ENCODE data around the gene PCBP1.

DNA sequence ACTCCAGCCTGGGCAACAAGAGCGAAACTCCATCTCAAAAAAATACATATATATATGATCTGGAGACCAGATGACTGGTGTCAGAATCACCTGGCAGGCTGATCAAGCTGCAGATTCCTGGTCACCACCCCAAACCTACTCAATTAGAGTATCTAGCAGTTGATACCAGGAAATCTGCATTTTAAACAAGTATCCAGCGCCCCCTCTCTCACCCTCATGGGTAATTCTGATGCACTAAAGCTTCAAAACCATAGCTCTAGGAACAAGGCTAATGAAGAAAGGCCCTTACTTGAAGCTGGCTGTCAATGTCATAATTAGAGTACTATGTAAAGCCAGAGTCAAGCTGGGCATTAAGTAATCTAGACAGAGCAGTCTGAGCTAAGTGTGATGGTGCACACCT lies 25.0 kb upstream of the PCBP1 start:
- TF ChIP-seq TCFL5 (CRISPR knock-in tag; conservative IDR thresholded peaks at IDR 0.05) (no peak), CXXC5 (CRISPR knock-in tag; IDR thresholded peaks at IDR 0.05) (no peak), ZKSCAN1 (IDR thresholded peaks at IDR 0.05; ENCODE audit: low read depth, low read length) (no peak), TAF15 (IDR thresholded peaks at IDR 0.05; ENCODE audit: low read depth, low read length) (no peak), JUND (IDR thresholded peaks at IDR 0.05; ENCODE audit: borderline replicate concordance, low read depth, low read length) (no peak), JUND (tag; IDR thresholded peaks at IDR 0.05; ENCODE audit: borderline replicate concordance, low read depth, low read length) (no peak), RCOR1 (IDR thresholded peaks at IDR 0.05; ENCODE audit: borderline replicate concordance in 1 of 2, low read depth in 2 of 2, low read length in 2 of 2) (no peak), RBFOX2 (IDR thresholded peaks at IDR 0.05; ENCODE audit: low read depth, low read length) (no peak), ETV6 (IDR thresholded peaks at IDR 0.05; ENCODE audit: borderline replicate concordance in 1 of 2, low read depth in 2 of 2, low read length in 1 of 2) (no peak), ETV6 (CRISPR knock-in tag; IDR thresholded peaks at IDR 0.05; ENCODE audit: borderline replicate concordance) (no peak)
- TF ChIP-seq, protein P1, sequence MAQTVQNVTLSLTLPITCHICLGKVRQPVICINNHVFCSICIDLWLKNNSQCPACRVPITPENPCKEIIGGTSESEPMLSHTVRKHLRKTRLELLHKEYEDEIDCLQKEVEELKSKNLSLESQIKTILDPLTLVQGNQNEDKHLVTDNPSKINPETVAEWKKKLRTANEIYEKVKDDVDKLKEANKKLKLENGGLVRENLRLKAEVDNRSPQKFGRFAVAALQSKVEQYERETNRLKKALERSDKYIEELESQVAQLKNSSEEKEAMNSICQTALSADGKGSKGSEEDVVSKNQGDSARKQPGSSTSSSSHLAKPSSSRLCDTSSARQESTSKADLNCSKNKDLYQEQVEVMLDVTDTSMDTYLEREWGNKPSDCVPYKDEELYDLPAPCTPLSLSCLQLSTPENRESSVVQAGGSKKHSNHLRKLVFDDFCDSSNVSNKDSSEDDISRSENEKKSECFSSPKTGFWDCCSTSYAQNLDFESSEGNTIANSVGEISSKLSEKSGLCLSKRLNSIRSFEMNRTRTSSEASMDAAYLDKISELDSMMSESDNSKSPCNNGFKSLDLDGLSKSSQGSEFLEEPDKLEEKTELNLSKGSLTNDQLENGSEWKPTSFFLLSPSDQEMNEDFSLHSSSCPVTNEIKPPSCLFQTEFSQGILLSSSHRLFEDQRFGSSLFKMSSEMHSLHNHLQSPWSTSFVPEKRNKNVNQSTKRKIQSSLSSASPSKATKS (CRISPR knock-in tag; IDR thresholded peaks at IDR 0.05) = no peak

All from K562 (cell line).